HG02588 (cell line): ENCODE measurements around the gene LRRC43.
"Not testable (repeated sequence)": the region's sequence is repeated elsewhere in the genome, so short reads cannot be mapped to it uniquely, and the experiment has no call there.

Experiments used
- ATAC-seq: cut with Tn5 transposase; IDR thresholded peaks from one replicate; pipeline ENCODE4 v1.9.1; 2021; ENCODE audit warnings: mild to moderate bottlenecking, moderate library complexity; ENCODE audit not compliant: unreplicated experiment

The LRRC43 gene

GRCh38 chr12:122190842-122191668 is 8.1 kb downstream of the LRRC43 start:
- ATAC-seq: no peak

- ATAC-seq: no peak
Observed at GRCh38 chr12:122192441-122192840, 9.5 kb downstream of the LRRC43 start.

GRCh38 chr12:122194804-122195203 is 11.9 kb downstream of the LRRC43 start:
- ATAC-seq: no peak

- ATAC-seq: no peak
Observed at GRCh38 chr12:122195405-122195804, 12.5 kb downstream of the LRRC43 start.

- ATAC-seq: no peak
Observed at GRCh38 chr12:122197612-122197966, 14.7 kb downstream of the LRRC43 start.

GRCh38 chr12:122199484-122200355 is 16.8 kb downstream of the LRRC43 start:
- no peak for ATAC-seq

GRCh38 chr12:122200541-122201175 is 17.7 kb downstream of the LRRC43 start:
- no peak for ATAC-seq

- no peak for ATAC-seq
Observed at GRCh38 chr12:122201381-122201780, 18.5 kb downstream of the LRRC43 start.

- no peak for ATAC-seq
Observed at GRCh38 chr12:122202017-122202416, 19.1 kb downstream of the LRRC43 start.

- ATAC-seq: not testable (repeated sequence)
Observed at GRCh38 chr12:122202811-122203210, 19.9 kb downstream of the LRRC43 start.

- no peak for ATAC-seq
Observed at GRCh38 chr12:122203301-122204166, 20.6 kb downstream of the LRRC43 start, which contains the start of gene B3GNT4. Gene B3GNT4 (plus strand): TSS chr12:122203709. CDS start chr12:122204619, 910 bp downstream.

- no peak for ATAC-seq
Observed at GRCh38 chr12:122204167-122205052, 21.5 kb downstream of the LRRC43 start.

- ATAC-seq: no peak
Observed at GRCh38 chr12:122205053-122205925, 22.4 kb downstream of the LRRC43 start.

GRCh38 chr12:122206111-122206881 is 23.4 kb downstream of the LRRC43 start:
- ATAC-seq: no peak

GRCh38 chr12:122206976-122207375 is 24.1 kb downstream of the LRRC43 start:
- ATAC-seq: no peak

GRCh38 chr12:122207391-122207790 is 24.5 kb downstream of the LRRC43 start:
- no peak for ATAC-seq

GRCh38 chr12:122208073-122208820 is 25.3 kb downstream of the LRRC43 start:
- no peak for ATAC-seq
